Measurements from ENCODE around the gene AP2A2. TPM values are rescaled to one million over a fixed set of nuclear protein-coding genes. Genes with fewer than 3 reads are reported as not detected.

AP2A2 gene
- total and polyA plus RNA-seq, 2 of the 4 experiments (the other 2 are of a cell fraction): 19.9 to 49.0 TPM

GRCh38 chr11:1024597-1025409, 99.1 kb downstream of the AP2A2 start:
- Histone ChIP-seq H3K4ac (ENCODE audit: low read depth, low read length) (no peak overlapping the region), H4K8ac (ENCODE audit: low read depth in 2 of 2, low read length in 2 of 2) (no peak overlapping the region), H3K4me3 (ENCODE audit: insufficient read depth, low read depth, low read length) (no peak overlapping the region), H3K18ac (ENCODE audit: low read depth, low read length) (no peak overlapping the region), H3K27ac (ENCODE audit: insufficient read depth, low read length) (no peak overlapping the region), H2BK20ac (ENCODE audit: low read depth, low read length) (no peak overlapping the region), H3K79me1 (ENCODE audit: low read depth in 1 of 2, low read length in 2 of 2) (no peaks in the 10 kb centered on the region), H4K5ac (ENCODE audit: low read depth, low read length) (no peak overlapping the region), H4K91ac (ENCODE audit: insufficient read depth, low read depth, low read length) (no peak overlapping the region), H3K27me3 (ENCODE audit: control insufficient read depth, insufficient read depth, low read length) (no peaks in the 10 kb centered on the region), H3K9me1 (ENCODE audit: insufficient read depth, low read length) (peaks cover 5% of the 10 kb centered on the region), H2AK5ac (ENCODE audit: low read depth, low read length) (no peak overlapping the region), H4K20me1 (ENCODE audit: insufficient read depth, low read length) (no peaks in the 10 kb centered on the region; the same call in 1 of the 2 replicates), H3K9ac (ENCODE audit: low read depth, low read length) (no peak overlapping the region), H3K4me2 (ENCODE audit: low read depth, low read length) (no peak overlapping the region), H3K56ac (ENCODE audit: extremely low read depth, insufficient read depth, low read length) (no peak overlapping the region), H3K4me1 (ENCODE audit: control insufficient read depth, insufficient read depth, low read length) (no peaks in the 10 kb centered on the region), H2BK5ac (ENCODE audit: low read depth, low read length, poor library complexity, severe bottlenecking) (no peak overlapping the region), H2AFZ (replicated peaks; ENCODE audit: low read length, poor library complexity) (no peak overlapping the region), H3K14ac (replicated peaks; ENCODE audit: low read depth, low read length) (no peak overlapping the region), H2AK9ac (replicated peaks; ENCODE audit: low read depth, low read length, poor library complexity) (peak overlapping the region; percentile 55), H3K9me3 (ENCODE audit: control insufficient read depth, insufficient read depth, low read length) (no peaks in the 10 kb centered on the region), H3K36me3 (ENCODE audit: control insufficient read depth, insufficient read depth, low read length) (no peaks in the 10 kb centered on the region), H2BK15ac (ENCODE audit: low read depth, low read length) (no peak overlapping the region), H3K23ac (ENCODE audit: low read depth, low read length) (no peak overlapping the region), H2BK120ac (ENCODE audit: low read depth, low read length) (no peak overlapping the region)
- CTCF ChIA-PET: no interaction called here
- in situ Hi-C loops (cut with MboI; ENCODE audit: low sequenced_read_pairs) (no loop called here), intact Hi-C loops (cut with micrococcal nuclease) (no loop called here), dilution Hi-C loops (cut with HindIII; ENCODE audit: low sequenced_read_pairs, unreplicated experiment) (no loop called here)
- POLR2A ChIA-PET (ENCODE audit: unreplicated experiment): no interaction called here
- BruUV-seq (replicated peaks): no TSS peak
- no peak for TF ChIP-seq MAFK (IDR thresholded peaks at IDR 0.05; ENCODE audit: low read depth, low read length)
- TF ChIP-seq, protein P1, sequence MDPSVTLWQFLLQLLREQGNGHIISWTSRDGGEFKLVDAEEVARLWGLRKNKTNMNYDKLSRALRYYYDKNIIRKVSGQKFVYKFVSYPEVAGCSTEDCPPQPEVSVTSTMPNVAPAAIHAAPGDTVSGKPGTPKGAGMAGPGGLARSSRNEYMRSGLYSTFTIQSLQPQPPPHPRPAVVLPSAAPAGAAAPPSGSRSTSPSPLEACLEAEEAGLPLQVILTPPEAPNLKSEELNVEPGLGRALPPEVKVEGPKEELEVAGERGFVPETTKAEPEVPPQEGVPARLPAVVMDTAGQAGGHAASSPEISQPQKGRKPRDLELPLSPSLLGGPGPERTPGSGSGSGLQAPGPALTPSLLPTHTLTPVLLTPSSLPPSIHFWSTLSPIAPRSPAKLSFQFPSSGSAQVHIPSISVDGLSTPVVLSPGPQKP (IDR thresholded peaks at IDR 0.05; ENCODE audit: borderline replicate concordance, low read depth, low read length): no peak
- no peak for TF ChIP-seq FOS (IDR thresholded peaks at IDR 0.05; ENCODE audit: low read depth, low read length)
- TF ChIP-seq, protein P2, sequence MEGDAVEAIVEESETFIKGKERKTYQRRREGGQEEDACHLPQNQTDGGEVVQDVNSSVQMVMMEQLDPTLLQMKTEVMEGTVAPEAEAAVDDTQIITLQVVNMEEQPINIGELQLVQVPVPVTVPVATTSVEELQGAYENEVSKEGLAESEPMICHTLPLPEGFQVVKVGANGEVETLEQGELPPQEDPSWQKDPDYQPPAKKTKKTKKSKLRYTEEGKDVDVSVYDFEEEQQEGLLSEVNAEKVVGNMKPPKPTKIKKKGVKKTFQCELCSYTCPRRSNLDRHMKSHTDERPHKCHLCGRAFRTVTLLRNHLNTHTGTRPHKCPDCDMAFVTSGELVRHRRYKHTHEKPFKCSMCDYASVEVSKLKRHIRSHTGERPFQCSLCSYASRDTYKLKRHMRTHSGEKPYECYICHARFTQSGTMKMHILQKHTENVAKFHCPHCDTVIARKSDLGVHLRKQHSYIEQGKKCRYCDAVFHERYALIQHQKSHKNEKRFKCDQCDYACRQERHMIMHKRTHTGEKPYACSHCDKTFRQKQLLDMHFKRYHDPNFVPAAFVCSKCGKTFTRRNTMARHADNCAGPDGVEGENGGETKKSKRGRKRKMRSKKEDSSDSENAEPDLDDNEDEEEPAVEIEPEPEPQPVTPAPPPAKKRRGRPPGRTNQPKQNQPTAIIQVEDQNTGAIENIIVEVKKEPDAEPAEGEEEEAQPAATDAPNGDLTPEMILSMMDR (conservative IDR thresholded peaks at IDR 0.05; ENCODE audit: low read depth, low read length): no peak
- ATAC-seq (ENCODE audit: low read depth) (no peak), DNase-seq (no peak)
- 90% methylated on average over 19 of the region's 48 CpGs; no CpG with 5 or more reads in 1 of the 2 experiments for WGBS, 2 experiments (ENCODE audit: extremely low coverage in 2 of 2, insufficient read length in 1 of 2)

Data from IMR-90 (cell line).